Endothelial cell of umbilical vein (primary cell): Measurements from ENCODE around the gene STK39. TPM values are rescaled to one million over a fixed set of nuclear protein-coding genes. Genes with fewer than 3 reads are reported as not detected.

Experiments
- BruUV-seq: library from RNA; stranded (reverse); fragments of 400-500 nt; replicated peaks from 2 replicates; lab custom pipeline; 2021; lab: Mats Ljungman, UMichigan
- CTCF ChIA-PET: fragments of 300-600, 350-600 bp; sonication (Branson Sonifier 250); formaldehyde crosslinking; loops from one replicate; lab custom pipeline; 2021; ENCODE audit warnings: antibody characterized with exemption, inconsistent platforms; lab: Charles Lee
- POLR2A ChIA-PET: fragments of 300-600, 350-600 bp; sonication (Branson Sonifier 250); formaldehyde crosslinking; loops from one replicate; lab custom pipeline; 2021; ENCODE audit warnings: antibody characterized with exemption, inconsistent platforms; lab: Charles Lee
- DNase-seq: peaks from one replicate; pipeline ENCODE4 v3.0.0-alpha.2; 2011; ENCODE audit warnings: low read depth, low spot score
- FAIRE-seq: peaks from 2 replicates; lab custom pipeline; 2011; peaks lifted over from hg19 to GRCh38; lab: Jason Lieb, UNC
- H2AFZ ChIP-seq: 2 replicates; pipeline ENCODE4 v1.6.0; 2012; ENCODE audit warnings: low read depth, low read length, control low read depth, inconsistent platforms
- H3K27ac ChIP-seq: 2 replicates; pipeline ENCODE4 v1.5.1; 2011; ENCODE audit warnings: low read depth, mild to moderate bottlenecking, control low read depth, low read length, moderate library complexity; ENCODE audit not compliant: insufficient read depth
- H3K27me3 ChIP-seq, 2 experiments: 2 replicates each; pipeline versions ENCODE4 v1.6.0 to v1.6.1; 2011; ENCODE audit warnings: low read length in 2 of 2, mixed read lengths in 1 of 2; ENCODE audit not compliant: control insufficient read depth in 2 of 2, insufficient read depth in 2 of 2
- H3K36me3 ChIP-seq, 2 experiments: 2 replicates in 1 of 2; 3 replicates in 1 of 2; pipeline ENCODE4 v1.5.1; 2011; ENCODE audit warnings: low read length in 2 of 2, mild to moderate bottlenecking in 1 of 2, moderate library complexity in 1 of 2; ENCODE audit not compliant: control insufficient read depth in 2 of 2, insufficient read depth in 2 of 2; ENCODE audit errors: extremely low read depth in 1 of 2
- H3K4me1 ChIP-seq: 3 replicates; pipeline ENCODE4 v1.5.1; 2011; ENCODE audit warnings: mild to moderate bottlenecking, low read length; ENCODE audit not compliant: control insufficient read depth, insufficient read depth; ENCODE audit errors: extremely low read depth
- H3K4me2 ChIP-seq: 2 replicates; pipeline ENCODE4 v1.6.1; 2011; ENCODE audit warnings: low read length, control low read depth, mixed read lengths; ENCODE audit not compliant: insufficient read depth
- H3K4me3 ChIP-seq, 3 experiments: fragments of 200-600 bp in 1 of 3; sonication (generic), shearing (Covaris generic) in 1 of 3; replicated peaks in 1 of 3; 2 replicates each; pipeline ENCODE4 v1.5.1; 2011 to 2016; ENCODE audit warnings: control low read depth in 3 of 3, low read length in 3 of 3, mild to moderate bottlenecking in 2 of 3, inconsistent platforms in 1 of 3, low read depth in 1 of 3, moderate library complexity in 1 of 3; ENCODE audit not compliant: insufficient read depth in 1 of 3
- H3K79me2 ChIP-seq: 2 replicates; pipeline ENCODE4 v1.6.0; 2012; ENCODE audit warnings: low read length, inconsistent platforms; ENCODE audit not compliant: control insufficient read depth, insufficient read depth
- H3K9ac ChIP-seq: replicated peaks from 2 replicates; pipeline ENCODE3; 2011; ENCODE audit warnings: low read length, control low read depth; ENCODE audit not compliant: insufficient read depth; ENCODE audit errors: extremely low read depth
- H3K9me1 ChIP-seq: replicated peaks from 3 replicates; pipeline ENCODE4 v1.6.0; 2011; ENCODE audit warnings: mild to moderate bottlenecking, low read length; ENCODE audit not compliant: control insufficient read depth, insufficient read depth; ENCODE audit errors: extremely low read depth
- H3K9me3 ChIP-seq: replicated peaks from 2 replicates; pipeline ENCODE4 v1.5.1; 2012; ENCODE audit warnings: low read length, inconsistent platforms; ENCODE audit not compliant: control insufficient read depth, insufficient read depth
- H4K20me1 ChIP-seq: replicated peaks from 2 replicates; pipeline ENCODE3; 2011; ENCODE audit warnings: mild to moderate bottlenecking, low read length; ENCODE audit not compliant: control insufficient read depth, insufficient read depth; ENCODE audit errors: extremely low read depth
- EZH2 ChIP-seq: IDR thresholded peaks from 2 replicates; pipeline ENCODE4 v1.6.1; 2012; ENCODE audit warnings: borderline replicate concordance, low read depth, mild to moderate bottlenecking, moderate library complexity, low read length, inconsistent platforms; ENCODE audit not compliant: severe bottlenecking
- FOS ChIP-seq: IDR thresholded peaks from 2 replicates; pipeline ENCODE4 v1.6.1; 2011; ENCODE audit warnings: mild to moderate bottlenecking, low read length, moderate library complexity, borderline replicate concordance; ENCODE audit not compliant: insufficient read depth
- GATA2 ChIP-seq: IDR thresholded peaks from 2 replicates; pipeline ENCODE4 v1.7.0; 2011; ENCODE audit warnings: low read depth, mild to moderate bottlenecking, moderate library complexity, mixed read lengths, low read length; ENCODE audit not compliant: insufficient read length, insufficient read depth
- JUN ChIP-seq: IDR thresholded peaks from 2 replicates; pipeline ENCODE4 v1.6.1; 2011; ENCODE audit warnings: borderline replicate concordance, low read depth; ENCODE audit not compliant: insufficient read length, insufficient read depth
- MYC ChIP-seq: IDR thresholded peaks from one replicate; pipeline ENCODE4 v1.6.1; 2011; ENCODE audit warnings: mild to moderate bottlenecking, low read depth, low read length
- POLR2A ChIP-seq: IDR thresholded peaks from 2 replicates; pipeline ENCODE4 v1.6.1; 2012; ENCODE audit warnings: low read depth, mild to moderate bottlenecking, control low read depth, low read length
- POLR2AphosphoS5 ChIP-seq: IDR thresholded peaks from 2 replicates; pipeline ENCODE4 v1.6.1; 2012; ENCODE audit warnings: low read depth, mild to moderate bottlenecking, control low read depth, low read length, moderate library complexity; ENCODE audit not compliant: insufficient read depth
- dilution Hi-C: fragments of 300-500 bp; cut with MboI; formaldehyde crosslinking; loops from one replicate; pipeline ENCODE4 v1.15.0; 2019; ENCODE audit warnings: low sequenced_read_pairs; ENCODE audit not compliant: extremely low pct_ligation_motif_present
- intact Hi-C: fragments of 100-400 bp; cut with micrococcal nuclease; formaldehyde crosslinking; loops from one replicate; pipeline ENCODE4 v1.10.0; 2022
- polyA plus RNA-seq, 4 experiments: library from polyadenylated mRNA; depleted of rRNA in 3 of 4; stranded (reverse) in 3 of 4; unstranded in 1 of 4; fragments of >200 nt; gene quantifications; 2 replicates each; pipeline versions ENCODE4 v1.2.1 to v1.2.3, GENCODE V29; 2011 to 2012; ENCODE audit warnings: missing spikeins in 1 of 4
- total RNA-seq: library from RNA; stranded (reverse); gene quantifications from 2 replicates; pipeline ENCODE4 v1.2.3, GENCODE V29; 2021
- TF ChIP-seq, protein P1 (sequence below), 2 donors: IDR thresholded peaks; 1 replicate in 1 of 2; 2 replicates in 1 of 2; pipeline ENCODE4 v1.5.1; 2011; ENCODE audit warnings: low read length in 2 of 2, mild to moderate bottlenecking in 2 of 2, moderate library complexity in 2 of 2, control low read depth in 1 of 2, inconsistent platforms in 1 of 2, low read depth in 1 of 2; ENCODE audit not compliant: insufficient read depth in 1 of 2; ENCODE audit errors: extremely low read depth in 1 of 2
- TF ChIP-seq, protein P2 (sequence below): IDR thresholded peaks from 2 replicates; pipeline ENCODE4 v1.6.1; 2011; ENCODE audit not compliant: insufficient read depth, insufficient read length

Gene STK39
- total and polyA plus RNA-seq, 2 donors (not counting 3 experiments of a cell fraction or from before 2014, with no cell fraction given) = 4.6 to 13.1 TPM

DNA sequence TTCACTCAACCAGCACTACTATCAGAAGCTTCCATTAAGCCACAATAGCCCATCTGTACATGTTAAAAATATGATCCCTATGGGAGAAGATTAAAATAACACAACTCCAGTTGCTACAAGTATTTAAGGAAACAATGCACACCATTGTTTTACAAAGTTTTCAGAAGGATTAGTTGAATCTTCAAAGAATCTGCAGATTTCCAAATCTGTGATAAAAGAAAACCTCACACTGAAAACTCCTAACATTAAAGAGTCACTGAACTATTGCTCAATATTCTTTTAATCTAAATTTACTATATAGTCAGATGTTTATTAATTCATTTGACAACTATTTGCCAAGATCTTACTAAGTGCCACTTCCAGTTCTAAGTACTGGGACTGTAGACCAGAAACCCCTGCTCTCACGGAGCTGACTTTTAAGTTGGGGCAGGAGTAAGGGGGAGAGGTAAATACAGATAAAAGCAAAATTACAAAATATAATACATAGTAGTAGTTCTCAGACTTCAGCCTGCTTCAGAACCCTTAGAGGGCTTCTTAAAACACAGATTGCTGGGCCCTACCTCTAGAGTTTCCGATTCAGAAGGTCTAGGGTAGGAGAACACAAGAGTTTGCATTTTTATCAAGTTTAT lies 94.4 kb downstream of the STK39 start:
- Histone ChIP-seq H3K27ac (no peak overlapping the region), H3K4me1 (no peaks in the 10 kb centered on the region), H3K9me3 (no peaks in the 10 kb centered on the region), H2AFZ (no peak overlapping the region), H3K9me1 (no peaks in the 10 kb centered on the region), H3K36me3 (no peaks in the 10 kb centered on the region), H4K20me1 (no peaks in the 10 kb centered on the region), H3K4me3 (no peak overlapping the region), H3K4me2 (no peak overlapping the region), H3K79me2 (no peaks in the 10 kb centered on the region), H3K9ac (no peak overlapping the region), H3K27me3 (no peaks in the 10 kb centered on the region)
- TF ChIP-seq JUN (no peak), GATA2 (no peak), POLR2AphosphoS5 (no peak), FOS (no peak), POLR2A (no peak), MYC (no peak), EZH2 (no peak)
- TF ChIP-seq, protein P1, sequence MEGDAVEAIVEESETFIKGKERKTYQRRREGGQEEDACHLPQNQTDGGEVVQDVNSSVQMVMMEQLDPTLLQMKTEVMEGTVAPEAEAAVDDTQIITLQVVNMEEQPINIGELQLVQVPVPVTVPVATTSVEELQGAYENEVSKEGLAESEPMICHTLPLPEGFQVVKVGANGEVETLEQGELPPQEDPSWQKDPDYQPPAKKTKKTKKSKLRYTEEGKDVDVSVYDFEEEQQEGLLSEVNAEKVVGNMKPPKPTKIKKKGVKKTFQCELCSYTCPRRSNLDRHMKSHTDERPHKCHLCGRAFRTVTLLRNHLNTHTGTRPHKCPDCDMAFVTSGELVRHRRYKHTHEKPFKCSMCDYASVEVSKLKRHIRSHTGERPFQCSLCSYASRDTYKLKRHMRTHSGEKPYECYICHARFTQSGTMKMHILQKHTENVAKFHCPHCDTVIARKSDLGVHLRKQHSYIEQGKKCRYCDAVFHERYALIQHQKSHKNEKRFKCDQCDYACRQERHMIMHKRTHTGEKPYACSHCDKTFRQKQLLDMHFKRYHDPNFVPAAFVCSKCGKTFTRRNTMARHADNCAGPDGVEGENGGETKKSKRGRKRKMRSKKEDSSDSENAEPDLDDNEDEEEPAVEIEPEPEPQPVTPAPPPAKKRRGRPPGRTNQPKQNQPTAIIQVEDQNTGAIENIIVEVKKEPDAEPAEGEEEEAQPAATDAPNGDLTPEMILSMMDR (IDR thresholded peaks at IDR 0.05; ENCODE audit: extremely low read depth in 1 of 2, insufficient read depth in 1 of 2, low read depth in 1 of 2, low read length in 2 of 2) = no peak
- TF ChIP-seq, protein P2, sequence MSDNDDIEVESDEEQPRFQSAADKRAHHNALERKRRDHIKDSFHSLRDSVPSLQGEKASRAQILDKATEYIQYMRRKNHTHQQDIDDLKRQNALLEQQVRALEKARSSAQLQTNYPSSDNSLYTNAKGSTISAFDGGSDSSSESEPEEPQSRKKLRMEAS = no peak
- ChIA-PET POLR2A (no interaction called here), CTCF (no interaction called here)
- DNase-seq (no peak), FAIRE-seq (no peak)
- dilution Hi-C loops = no loop called here
- intact Hi-C loops = no loop called here
- no TSS peak for BruUV-seq
